CD14-positive monocyte (primary cell): Measurements from ENCODE around the gene CCNL2. TPM values are rescaled to one million over a fixed set of nuclear protein-coding genes. Genes with fewer than 3 reads are reported as not detected.

ENCODE experiments used
- DNase-seq, 3 donors: peaks; one replicate each; pipeline ENCODE4 v3.0.0-alpha.2; 2011 to 2022
- H2AFZ ChIP-seq: 2 replicates; pipeline ENCODE4 v1.6.0; 2012; ENCODE audit warnings: mild to moderate bottlenecking, low read depth, low read length, inconsistent platforms; ENCODE audit not compliant: insufficient read depth, poor library complexity, severe bottlenecking
- H3K27ac ChIP-seq, 2 donors: 1 replicate in 1 of 2; 2 replicates in 1 of 2; pipeline ENCODE4 v1.5.1; 2012 to 2013; ENCODE audit warnings: low read length in 2 of 2, control low read depth in 1 of 2, inconsistent platforms in 1 of 2, low read depth in 1 of 2, mild to moderate bottlenecking in 1 of 2
- H3K27me3 ChIP-seq, 2 donors: one replicate each; pipeline versions ENCODE4 v1.6.0 to v1.6.1; 2011 to 2013; ENCODE audit warnings: low read length in 2 of 2; ENCODE audit not compliant: control insufficient read depth in 2 of 2, insufficient read depth in 2 of 2
- H3K36me3 ChIP-seq, 2 donors: replicated peaks in 1 of 2; 1 replicate in 1 of 2; 2 replicates in 1 of 2; pipeline versions ENCODE4 v1.5.1 to v1.6.1; 2012 to 2013; ENCODE audit warnings: low read length in 2 of 2, control low read depth in 1 of 2, inconsistent platforms in 1 of 2, mild to moderate bottlenecking in 1 of 2; ENCODE audit not compliant: insufficient read depth in 2 of 2, control insufficient read depth in 1 of 2
- H3K4me1 ChIP-seq, 2 donors: 1 replicate in 1 of 2; 2 replicates in 1 of 2; pipeline versions ENCODE4 v1.5.1 to v1.6.1; 2012 to 2013; ENCODE audit warnings: low read length in 2 of 2, control low read depth in 1 of 2, inconsistent platforms in 1 of 2, mild to moderate bottlenecking in 1 of 2, moderate library complexity in 1 of 2; ENCODE audit not compliant: insufficient read depth in 2 of 2, control insufficient read depth in 1 of 2
- H3K4me2 ChIP-seq: replicated peaks from 2 replicates; pipeline ENCODE3; 2012; ENCODE audit warnings: low read length, moderate library complexity, mild to moderate bottlenecking; ENCODE audit not compliant: poor library complexity, severe bottlenecking; ENCODE audit errors: extremely low read depth
- H3K4me3 ChIP-seq, 3 experiments: fragments of 200-600 bp in 1 of 3; sonication (generic) in 1 of 3; replicated peaks in 1 of 3; 1 replicate in 2 of 3; 2 replicates in 1 of 3; pipeline ENCODE4 v1.5.1; 2011 to 2013; ENCODE audit warnings: low read length in 3 of 3, mild to moderate bottlenecking in 3 of 3, control low read depth in 2 of 3, low read depth in 2 of 3, inconsistent platforms in 1 of 3, moderate library complexity in 1 of 3
- H3K79me2 ChIP-seq: 2 replicates; pipeline ENCODE4 v1.6.0; 2012; ENCODE audit warnings: mild to moderate bottlenecking, control low read depth, inconsistent platforms, low read length, moderate library complexity; ENCODE audit not compliant: insufficient read depth
- H3K9ac ChIP-seq: 2 replicates; pipeline ENCODE4 v1.6.0; 2017; ENCODE audit warnings: low read length, mild to moderate bottlenecking; ENCODE audit not compliant: insufficient read depth, poor library complexity, severe bottlenecking
- H3K9me3 ChIP-seq, 2 donors: replicated peaks in 1 of 2; 1 replicate in 1 of 2; 2 replicates in 1 of 2; pipeline versions ENCODE4 v1.5.1 to v1.6.1; 2012 to 2013; ENCODE audit warnings: low read length in 2 of 2, control low read depth in 1 of 2; ENCODE audit not compliant: control insufficient read depth in 1 of 2, insufficient read depth in 1 of 2
- H4K20me1 ChIP-seq: 2 replicates; pipeline ENCODE4 v1.6.0; 2012; ENCODE audit warnings: mild to moderate bottlenecking, low read length, control low read depth, moderate library complexity; ENCODE audit not compliant: insufficient read depth
- H3K27ac Mint-ChIP-seq, 7 donors: one replicate each; pipeline ENCODE4 v1.8.0; 2020; ENCODE audit warnings: mild to moderate bottlenecking in 7 of 7, mixed read lengths in 7 of 7, moderate library complexity in 6 of 7, inconsistent platforms in 2 of 7
- H3K27me3 Mint-ChIP-seq, 3 donors: one replicate each; pipeline ENCODE4 v1.8.0; 2021 to 2022; ENCODE audit warnings: low read depth in 3 of 3, mild to moderate bottlenecking in 3 of 3, mixed read lengths in 3 of 3, moderate library complexity in 3 of 3, inconsistent platforms in 1 of 3
- H3K36me3 Mint-ChIP-seq, 2 donors: one replicate each; pipeline ENCODE4 v1.8.0; 2020; ENCODE audit warnings: mixed read lengths in 2 of 2, inconsistent platforms in 1 of 2, mild to moderate bottlenecking in 1 of 2
- H3K4me1 Mint-ChIP-seq: one replicate; pipeline ENCODE4 v1.8.0; 2020; ENCODE audit warnings: mild to moderate bottlenecking, mixed read lengths
- H3K4me3 Mint-ChIP-seq, 2 donors: one replicate each; pipeline ENCODE4 v1.8.0; 2020; ENCODE audit warnings: mild to moderate bottlenecking in 2 of 2, mixed read lengths in 2 of 2, moderate library complexity in 1 of 2
- H3K9me3 Mint-ChIP-seq, 7 donors: one replicate each; pipeline ENCODE4 v1.8.0; 2020 to 2022; ENCODE audit warnings: mixed read lengths in 7 of 7, mild to moderate bottlenecking in 6 of 7, moderate library complexity in 6 of 7, inconsistent platforms in 2 of 7
- WGBS: methylation state at CpG from one replicate; pipeline ENCODE4 v1.1.5; 2013; ENCODE audit warnings: missing lambda C conversion rate; ENCODE audit not compliant: insufficient coverage; 5-methylcytosine and 5-hydroxymethylcytosine counted together
- intact Hi-C, 2 donors: fragments of 100-400 bp; cut with micrococcal nuclease; formaldehyde crosslinking; loops; one replicate each; pipeline versions ENCODE4 v1.15.0 to v1.15.1; 2023
- polyA plus RNA-seq, 3 donors: library from polyadenylated mRNA; depleted of rRNA in 1 of 3; unstranded in 2 of 3; stranded (reverse) in 1 of 3; fragments of 300-500 nt in 2 of 3; fragments of >200 nt in 1 of 3; fragmentation: Illumina TruSeq in 2 of 3; gene quantifications; 1 replicate in 2 of 3; 2 replicates in 1 of 3; pipeline ENCODE4 v1.2.3, GENCODE V29; 2012 to 2021
- TF ChIP-seq, protein P1 (sequence below): fragments of 200-600 bp; IDR thresholded peaks from one replicate; pipeline ENCODE4 v1.8.0; 2022; ENCODE audit warnings: antibody characterized with exemption, mild to moderate bottlenecking

CCNL2 gene
- polyA plus RNA-seq, 3 donors = 8.6 to 178 (median 10.4) TPM

DNA sequence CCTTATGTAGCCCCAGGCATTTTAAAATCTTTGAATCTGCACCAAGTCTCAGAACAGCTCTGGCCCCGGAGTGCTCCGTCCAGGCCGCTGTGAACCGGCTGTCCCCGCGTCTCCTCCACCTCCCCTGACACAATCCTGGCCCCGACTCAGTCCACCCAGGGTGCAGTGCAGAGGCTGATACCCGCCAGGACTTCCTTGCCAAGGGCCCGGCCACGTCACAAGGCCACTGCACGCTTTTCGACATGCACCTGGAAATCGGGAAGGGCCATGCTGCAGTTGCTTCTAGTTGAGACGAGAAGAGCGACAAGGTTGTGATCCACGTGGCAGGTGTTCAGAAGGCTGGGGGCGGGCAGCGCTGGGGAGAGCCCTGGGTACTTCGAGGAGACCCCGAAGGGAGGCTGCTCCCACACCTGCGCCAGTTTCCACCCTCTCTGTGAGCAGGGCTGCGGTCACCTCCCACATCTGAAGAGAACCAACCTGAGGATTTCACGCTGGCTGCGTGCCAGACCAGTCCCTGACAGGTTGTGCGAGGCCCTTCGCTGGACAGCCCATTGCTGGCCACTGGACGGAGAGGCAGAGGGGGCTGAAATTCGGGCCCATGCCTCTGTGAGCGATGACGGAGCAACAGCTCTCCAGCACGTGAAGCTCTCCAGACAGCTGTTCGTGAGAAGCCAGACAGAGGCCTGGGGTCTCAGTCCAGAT is 43.1 kb upstream of the CCNL2 start:
- intact Hi-C loops = no loop called here
- H3K79me2 ChIP-seq = no peaks in the 10 kb centered on the region
- no peak overlapping the region for H3K9ac ChIP-seq
- H2AFZ ChIP-seq = no peak overlapping the region
- no peaks in the 10 kb centered on the region for H3K9me3 ChIP-seq
- no peaks in the 10 kb centered on the region for H3K36me3 ChIP-seq
- Mint-ChIP-seq H3K27me3 (peaks cover 1 to 29% (median 9%) of the 10 kb centered on the region in 3 donors), H3K4me3 (no peak overlapping the region), H3K4me1 (no peaks in the 10 kb centered on the region), H3K9me3 (peaks cover 0 to 2% (median 0%) of the 10 kb centered on the region in 7 donors), H3K27ac (peak overlapping the region in 1 of 7 donors; percentile 14), H3K36me3 (no peaks in the 10 kb centered on the region)
- peaks cover 0 to 5% of the 10 kb centered on the region in 2 donors for H3K27me3 ChIP-seq
- TF ChIP-seq, protein P1, sequence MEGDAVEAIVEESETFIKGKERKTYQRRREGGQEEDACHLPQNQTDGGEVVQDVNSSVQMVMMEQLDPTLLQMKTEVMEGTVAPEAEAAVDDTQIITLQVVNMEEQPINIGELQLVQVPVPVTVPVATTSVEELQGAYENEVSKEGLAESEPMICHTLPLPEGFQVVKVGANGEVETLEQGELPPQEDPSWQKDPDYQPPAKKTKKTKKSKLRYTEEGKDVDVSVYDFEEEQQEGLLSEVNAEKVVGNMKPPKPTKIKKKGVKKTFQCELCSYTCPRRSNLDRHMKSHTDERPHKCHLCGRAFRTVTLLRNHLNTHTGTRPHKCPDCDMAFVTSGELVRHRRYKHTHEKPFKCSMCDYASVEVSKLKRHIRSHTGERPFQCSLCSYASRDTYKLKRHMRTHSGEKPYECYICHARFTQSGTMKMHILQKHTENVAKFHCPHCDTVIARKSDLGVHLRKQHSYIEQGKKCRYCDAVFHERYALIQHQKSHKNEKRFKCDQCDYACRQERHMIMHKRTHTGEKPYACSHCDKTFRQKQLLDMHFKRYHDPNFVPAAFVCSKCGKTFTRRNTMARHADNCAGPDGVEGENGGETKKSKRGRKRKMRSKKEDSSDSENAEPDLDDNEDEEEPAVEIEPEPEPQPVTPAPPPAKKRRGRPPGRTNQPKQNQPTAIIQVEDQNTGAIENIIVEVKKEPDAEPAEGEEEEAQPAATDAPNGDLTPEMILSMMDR = no peak
- no peak overlapping the region for H3K4me3 ChIP-seq
- H4K20me1 ChIP-seq = no peaks in the 10 kb centered on the region
- no peak overlapping the region for H3K27ac ChIP-seq
- no peak for DNase-seq
- H3K4me1 ChIP-seq = no peaks in the 10 kb centered on the region
- WGBS = 97% methylated on average over 27 of the region's 32 CpGs
- no peak overlapping the region for H3K4me2 ChIP-seq

DNA sequence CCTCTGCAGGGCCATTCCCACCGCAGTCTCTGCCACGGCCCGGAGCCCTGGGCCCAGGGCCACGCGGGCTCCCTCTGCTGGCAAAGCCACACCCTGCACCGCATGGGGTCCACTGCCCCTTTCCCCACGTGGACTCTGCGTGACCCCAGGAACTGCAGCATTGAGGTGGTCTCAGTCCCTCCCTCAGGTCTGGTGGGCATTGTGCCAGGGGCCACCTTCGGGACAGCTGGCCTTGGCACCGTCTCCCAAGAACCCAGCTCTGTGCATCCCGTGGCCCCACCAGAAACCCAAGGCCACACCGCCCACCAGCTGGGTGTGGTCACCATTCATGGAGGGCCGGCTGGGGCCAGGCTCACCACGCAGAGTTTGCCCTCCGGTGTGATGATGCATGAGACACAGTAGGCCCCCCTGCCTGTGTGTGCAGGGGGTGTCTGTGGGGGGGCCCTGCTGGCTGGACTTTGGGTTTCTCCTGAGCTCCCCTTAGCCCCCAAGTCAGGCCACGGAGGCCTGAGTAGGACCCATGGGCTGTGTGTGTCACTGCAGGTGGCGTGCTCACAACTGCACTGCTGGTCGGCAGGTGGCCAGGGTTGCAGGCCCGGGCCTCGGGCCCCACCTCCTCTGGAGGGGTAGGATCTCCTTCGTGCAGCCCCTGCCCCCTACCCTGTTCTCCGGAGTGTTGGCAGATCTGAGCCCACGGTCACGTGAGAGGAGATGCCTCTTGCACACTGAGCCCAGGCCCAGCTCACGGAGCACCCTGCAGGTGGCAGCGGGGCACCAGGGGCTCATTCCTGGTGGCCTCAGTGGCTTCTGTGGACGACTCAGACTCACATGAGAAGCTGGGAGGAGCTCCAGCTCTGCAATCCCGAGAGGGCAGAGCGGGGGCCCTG is 42.1 kb upstream of the CCNL2 start:
- H3K36me3 Mint-ChIP-seq = peaks cover 0 to under 1% of the 10 kb centered on the region in 2 donors
- intact Hi-C loops = no loop called here
- H2AFZ ChIP-seq = peak overlapping the region; percentile 35

More for the DNA sequence above, 42.1 kb upstream of the CCNL2 start:
- H3K4me1 Mint-ChIP-seq = peaks cover 3% of the 10 kb centered on the region
- H3K9me3 Mint-ChIP-seq = peaks cover 0 to 3% (median 0%) of the 10 kb centered on the region in 7 donors
- peak; percentile 24 to 41 (median 36) for DNase-seq
- H3K27me3 ChIP-seq = peaks cover 2 to 14% of the 10 kb centered on the region in 2 donors
- H3K27me3 Mint-ChIP-seq = peaks cover 6 to 36% (median 14%) of the 10 kb centered on the region in 3 donors
- H3K4me3 ChIP-seq = no peak overlapping the region
- no peaks in the 10 kb centered on the region for H4K20me1 ChIP-seq
- H3K4me1 ChIP-seq = peaks cover under 1 to 2% of the 10 kb centered on the region in 2 donors
- H3K9ac ChIP-seq = no peak overlapping the region
- WGBS = 38% methylated on average over 25 of the region's 29 CpGs
- H3K36me3 ChIP-seq = no peaks in the 10 kb centered on the region
- TF ChIP-seq, protein P1 = peak; percentile 94
- no peaks in the 10 kb centered on the region for H3K79me2 ChIP-seq
- no peak overlapping the region for H3K4me2 ChIP-seq
- H3K9me3 ChIP-seq = no peaks in the 10 kb centered on the region
- no peak overlapping the region for H3K27ac ChIP-seq
- no peak overlapping the region for H3K4me3 Mint-ChIP-seq
- H3K27ac Mint-ChIP-seq = peak overlapping the region in 1 of 7 donors; percentile 68
